ENCODE data around the gene KIF1A. TPM values are rescaled to one million over a fixed set of nuclear protein-coding genes. Genes with fewer than 3 reads are reported as not detected.

Gene KIF1A
- polyA plus RNA-seq, 1 experiment: not detected

- no peak overlapping the region for H3K27ac ChIP-seq (ENCODE audit: low read depth, low read length)
- H3K4me3 ChIP-seq (ENCODE audit: low read depth, low read length): no peak overlapping the region
- H3K27me3 ChIP-seq (ENCODE audit: control insufficient read depth, insufficient read depth, low read length): peaks cover 47% of the 10 kb centered on the region
- peaks cover 13% of the 10 kb centered on the region for H3K9me3 ChIP-seq (ENCODE audit: control insufficient read depth, insufficient read depth, low read length)
- CTCF ChIA-PET: interaction anchor here (0.6 kb wide), 1 partner anchor 40 kb away, joined by 3 read pairs; no protein-coding TSS in a partner anchor
- POLR2A ChIA-PET: no interaction called here
- no peak for TF ChIP-seq CTCF (IDR thresholded peaks at IDR 0.05; ENCODE audit: low read depth, low read length)
- DNase-seq (ENCODE audit: low read depth, low spot score): no peak
Observed at GRCh38 chr2:240819126-240819857, 727 bp downstream of the KIF1A start.

- POLR2A ChIA-PET: no interaction called here
- no peak for TF ChIP-seq CTCF (IDR thresholded peaks at IDR 0.05; ENCODE audit: low read depth, low read length)
- DNase-seq (ENCODE audit: low read depth, low spot score): no peak
- H3K27me3 ChIP-seq (ENCODE audit: control insufficient read depth, insufficient read depth, low read length): peaks cover 40% of the 10 kb centered on the region
- CTCF ChIA-PET: no interaction called here
- no peak overlapping the region for H3K4me3 ChIP-seq (ENCODE audit: low read depth, low read length)
- H3K9me3 ChIP-seq (ENCODE audit: control insufficient read depth, insufficient read depth, low read length): peaks cover 14% of the 10 kb centered on the region
- no peak overlapping the region for H3K27ac ChIP-seq (ENCODE audit: low read depth, low read length)
Observed at GRCh38 chr2:240818293-240819125, 1.5 kb downstream of the KIF1A start.

GRCh38 chr2:240817496-240818292 lies 2.3 kb downstream of the KIF1A start:
- no peak for DNase-seq (ENCODE audit: low read depth, low spot score)
- Histone ChIP-seq H3K27ac (ENCODE audit: low read depth, low read length) (no peak overlapping the region), H3K27me3 (ENCODE audit: control insufficient read depth, insufficient read depth, low read length) (peaks cover 36% of the 10 kb centered on the region), H3K9me3 (ENCODE audit: control insufficient read depth, insufficient read depth, low read length) (peaks cover 20% of the 10 kb centered on the region), H3K4me3 (ENCODE audit: low read depth, low read length) (no peak overlapping the region)
- CTCF ChIA-PET: no interaction called here
- no peak for TF ChIP-seq CTCF (IDR thresholded peaks at IDR 0.05; ENCODE audit: low read depth, low read length)
- POLR2A ChIA-PET: no interaction called here

- ChIA-PET POLR2A (no interaction called here), CTCF (no interaction called here)
- peaks cover 31% of the 10 kb centered on the region for H3K27me3 ChIP-seq (ENCODE audit: control insufficient read depth, insufficient read depth, low read length)
- no peak for DNase-seq (ENCODE audit: low read depth, low spot score)
- H3K9me3 ChIP-seq (ENCODE audit: control insufficient read depth, insufficient read depth, low read length): peaks cover 29% of the 10 kb centered on the region
- no peak for TF ChIP-seq CTCF (IDR thresholded peaks at IDR 0.05; ENCODE audit: low read depth, low read length)
- no peak overlapping the region for H3K4me3 ChIP-seq (ENCODE audit: low read depth, low read length)
- H3K27ac ChIP-seq (ENCODE audit: low read depth, low read length): no peak overlapping the region
Observed at GRCh38 chr2:240816584-240817495, 3.2 kb downstream of the KIF1A start.

Measured in AG04450 (cell line).